Upper lobe of left lung (tissue), 6 donors: ENCODE data around the gene IQSEC1. TPM values are rescaled to one million over a fixed set of nuclear protein-coding genes. Genes with fewer than 3 reads are reported as not detected.

Source experiments
- ATAC-seq, 2 donors: fragments of 200-7000 bp; cut with Tn5 transposase; one replicate each; pipeline ENCODE4 v1.9.1; 2022; ENCODE audit warnings: mild to moderate bottlenecking in 2 of 2, moderate library complexity in 2 of 2; ENCODE audit not compliant: low FRiP score in 2 of 2
- DNase-seq, 2 donors: peaks; one replicate each; pipeline ENCODE4 v3.0.0-alpha.2; 2019 to 2020
- H3K27ac ChIP-seq, 4 donors: fragments of 200-600 bp; sonication (generic); one replicate each; pipeline ENCODE4 v1.5.1; 2016 to 2019
- H3K27me3 ChIP-seq, 4 donors: fragments of 200-600 bp; sonication (generic); one replicate each; pipeline ENCODE4 v1.5.1; 2017 to 2019
- H3K36me3 ChIP-seq, 4 donors: fragments of 200-600 bp; sonication (generic); one replicate each; pipeline ENCODE4 v1.5.1; 2016 to 2019
- H3K4me1 ChIP-seq, 4 donors: fragments of 200-600 bp; sonication (generic); one replicate each; pipeline ENCODE4 v1.5.1; 2018 to 2019
- H3K4me3 ChIP-seq, 4 donors: fragments of 200-600 bp; sonication (generic); one replicate each; pipeline ENCODE4 v1.5.1; 2017 to 2019; ENCODE audit warnings: mild to moderate bottlenecking in 2 of 4, moderate library complexity in 1 of 4
- H3K9me3 ChIP-seq, 4 donors: fragments of 200-600 bp; sonication (generic); one replicate each; pipeline ENCODE4 v1.5.1; 2018 to 2019
- CTCF ChIP-seq, 6 experiments: fragments of 450-650 bp in 4 of 6; fragments of 200-600 bp in 2 of 6; sonication (generic) in 2 of 6; IDR thresholded peaks; one replicate each; pipeline ENCODE4 v1.5.1; 2016 to 2019; ENCODE audit warnings: antibody characterized with exemption in 6 of 6
- EP300 ChIP-seq, 4 donors: sonication (generic); formaldehyde crosslinking; IDR thresholded peaks; one replicate each; pipeline ENCODE4 v1.5.1; 2017; ENCODE audit warnings: antibody characterized with exemption in 4 of 4, control low read depth in 2 of 4
- POLR2A ChIP-seq, 4 donors: fragments of 450-650 bp; IDR thresholded peaks; one replicate each; pipeline ENCODE4 v1.5.1; 2016 to 2017; ENCODE audit warnings: antibody characterized with exemption in 4 of 4, mild to moderate bottlenecking in 2 of 4
- POLR2AphosphoS5 ChIP-seq, 2 donors: sonication (generic); formaldehyde crosslinking; IDR thresholded peaks; one replicate each; pipeline ENCODE4 v1.5.1; 2017; ENCODE audit warnings: antibody characterized with exemption in 2 of 2
- WGBS, 2 donors: methylation state at CpG; one replicate each; pipeline ENCODE4 v1.1.5; 2017 to 2018; 5-methylcytosine and 5-hydroxymethylcytosine counted together
- total RNA-seq, 6 donors: library from RNA; depleted of rRNA in 4 of 6; stranded (reverse); fragments of >200 nt in 4 of 6; gene quantifications; one replicate each; pipeline versions ENCODE4 v1.1.0 to v1.2.1, GENCODE V29; 2016 to 2021
- donor health status: DM: no; HTN: no; CAD: no; lungs with moderate emphysema.
- donor health status: DM: no; HTN: yes; CAD: no; lungs with severe emphysema.

IQSEC1 gene
- total RNA-seq, 6 donors from 2014 or later = 51.1 to 105 (median 81.0) TPM

GRCh38 chr3:12991861-12992281 is 81.4 kb downstream of the IQSEC1 start:
- Histone ChIP-seq H3K4me1 (peaks cover 9 to 29% (median 16%) of the 10 kb centered on the region in 4 donors), H3K9me3 (no peaks in the 10 kb centered on the region), H3K27ac (no peak overlapping the region), H3K36me3 (no peaks in the 10 kb centered on the region), H3K4me3 (no peak overlapping the region), H3K27me3 (no peaks in the 10 kb centered on the region)
- peak in 1 of 2 donors; percentile 58 for DNase-seq
- no peak for ATAC-seq
- TF ChIP-seq POLR2A (IDR thresholded peaks at IDR 0.05) (no peak), EP300 (IDR thresholded peaks at IDR 0.05) (no peak), CTCF (IDR thresholded peaks at IDR 0.05) (no peak)
- 20 to 77% methylated on average over 2 to 9 of the region's 9 CpGs for WGBS, 2 donors

GRCh38 chr3:12991481-12991837 is 81.8 kb downstream of the IQSEC1 start:
- WGBS, 2 donors = 71% methylated on average over 2 of the region's 2 CpGs; no CpG with 5 or more reads in 1 of the 2 donors
- no peaks in the 10 kb centered on the region for H3K27me3 ChIP-seq
- no peak for ATAC-seq
- no peak for DNase-seq
- H3K27ac ChIP-seq = no peak overlapping the region
- H3K4me1 ChIP-seq = peaks cover 9 to 30% (median 16%) of the 10 kb centered on the region in 4 donors
- no peaks in the 10 kb centered on the region for H3K36me3 ChIP-seq
- H3K4me3 ChIP-seq = no peak overlapping the region
- TF ChIP-seq CTCF (IDR thresholded peaks at IDR 0.05) = no peak
- no peak for TF ChIP-seq POLR2AphosphoS5 (IDR thresholded peaks at IDR 0.05)
- no peak for TF ChIP-seq EP300 (IDR thresholded peaks at IDR 0.05)
- no peak for TF ChIP-seq POLR2A (IDR thresholded peaks at IDR 0.05)
- H3K9me3 ChIP-seq = no peaks in the 10 kb centered on the region

- Histone ChIP-seq H3K9me3 (no peaks in the 10 kb centered on the region), H3K4me1 (peaks cover 9 to 30% (median 16%) of the 10 kb centered on the region in 4 donors), H3K4me3 (no peak overlapping the region), H3K36me3 (no peaks in the 10 kb centered on the region), H3K27ac (no peak overlapping the region), H3K27me3 (no peaks in the 10 kb centered on the region)
- ATAC-seq (no peak), DNase-seq (no peak)
- no peak for TF ChIP-seq CTCF (IDR thresholded peaks at IDR 0.05)
- no peak for TF ChIP-seq POLR2A (IDR thresholded peaks at IDR 0.05)
- no peak for TF ChIP-seq POLR2AphosphoS5 (IDR thresholded peaks at IDR 0.05)
- TF ChIP-seq EP300 (IDR thresholded peaks at IDR 0.05) = no peak
- WGBS, 2 donors = 85 to 87% methylated on average over 14 to 16 of the region's 16 CpGs
Observed at GRCh38 chr3:12990781-12991480, 82.3 kb downstream of the IQSEC1 start.

- Histone ChIP-seq H3K4me1 (peaks cover 9 to 30% (median 14%) of the 10 kb centered on the region in 4 donors), H3K36me3 (no peaks in the 10 kb centered on the region), H3K9me3 (no peaks in the 10 kb centered on the region), H3K4me3 (no peak overlapping the region), H3K27me3 (no peaks in the 10 kb centered on the region), H3K27ac (no peak overlapping the region)
- 60 to 73% methylated on average over 2 to 5 of the region's 5 CpGs for WGBS, 2 donors
- DNase-seq (no peak), ATAC-seq (no peak)
- no peak for TF ChIP-seq POLR2AphosphoS5 (IDR thresholded peaks at IDR 0.05)
- TF ChIP-seq CTCF (IDR thresholded peaks at IDR 0.05) = no peak
- no peak for TF ChIP-seq POLR2A (IDR thresholded peaks at IDR 0.05)
- no peak for TF ChIP-seq EP300 (IDR thresholded peaks at IDR 0.05)
Observed at GRCh38 chr3:12990306-12990705, 82.9 kb downstream of the IQSEC1 start.
